ENCODE data around the gene NAA50.

- no peak for TF ChIP-seq EZH2 (IDR thresholded peaks at IDR 0.05; ENCODE audit: borderline replicate concordance, low read length)
- TF ChIP-seq, protein P1, sequence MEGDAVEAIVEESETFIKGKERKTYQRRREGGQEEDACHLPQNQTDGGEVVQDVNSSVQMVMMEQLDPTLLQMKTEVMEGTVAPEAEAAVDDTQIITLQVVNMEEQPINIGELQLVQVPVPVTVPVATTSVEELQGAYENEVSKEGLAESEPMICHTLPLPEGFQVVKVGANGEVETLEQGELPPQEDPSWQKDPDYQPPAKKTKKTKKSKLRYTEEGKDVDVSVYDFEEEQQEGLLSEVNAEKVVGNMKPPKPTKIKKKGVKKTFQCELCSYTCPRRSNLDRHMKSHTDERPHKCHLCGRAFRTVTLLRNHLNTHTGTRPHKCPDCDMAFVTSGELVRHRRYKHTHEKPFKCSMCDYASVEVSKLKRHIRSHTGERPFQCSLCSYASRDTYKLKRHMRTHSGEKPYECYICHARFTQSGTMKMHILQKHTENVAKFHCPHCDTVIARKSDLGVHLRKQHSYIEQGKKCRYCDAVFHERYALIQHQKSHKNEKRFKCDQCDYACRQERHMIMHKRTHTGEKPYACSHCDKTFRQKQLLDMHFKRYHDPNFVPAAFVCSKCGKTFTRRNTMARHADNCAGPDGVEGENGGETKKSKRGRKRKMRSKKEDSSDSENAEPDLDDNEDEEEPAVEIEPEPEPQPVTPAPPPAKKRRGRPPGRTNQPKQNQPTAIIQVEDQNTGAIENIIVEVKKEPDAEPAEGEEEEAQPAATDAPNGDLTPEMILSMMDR (conservative IDR thresholded peaks at IDR 0.05 in 1 of 2, IDR thresholded peaks at IDR 0.05 in 1 of 2; ENCODE audit: extremely low read depth in 1 of 2, insufficient read depth in 1 of 2, low read depth in 1 of 2, low read length in 2 of 2), result no peak
Observed at GRCh38 chr3:113677737-113678136, 68.3 kb downstream of the NAA50 start.
